ENCODE data around the gene VOPP1. TPM values are rescaled to one million over a fixed set of nuclear protein-coding genes. Genes with fewer than 3 reads are reported as not detected.

The VOPP1 gene
- total and polyA plus RNA-seq, 2 experiments from 2014 or later, result 27.5 to 86.5 TPM

- Histone ChIP-seq H3F3A (ENCODE audit: insufficient read depth) (peaks cover 4% of the 10 kb centered on the region; the same call in 1 of the 2 replicates), H3K4me2 (ENCODE audit: unreplicated experiment) (no peak overlapping the region), H3K27ac (no peak overlapping the region), H3K4me1 (ENCODE audit: insufficient read depth) (peaks cover 17% of the 10 kb centered on the region), H4K20me1 (ENCODE audit: insufficient read depth) (peaks cover 28% of the 10 kb centered on the region; the same call in 1 of the 2 replicates), H3K36me3 (ENCODE audit: low read depth) (no peaks in the 10 kb centered on the region), H3K79me2 (ENCODE audit: insufficient read depth) (peaks cover 100% of the 10 kb centered on the region), H3K27me3 (replicated peaks; ENCODE audit: insufficient read depth) (no peaks in the 10 kb centered on the region), H2AFZ (no peak overlapping the region), H3K9ac (no peak overlapping the region), H3K9me3 (ENCODE audit: low read depth) (no peaks in the 10 kb centered on the region), H3K9me2 (ENCODE audit: insufficient read depth) (no peaks in the 10 kb centered on the region), H3K4me3 (no peak overlapping the region)
- WGBS, 2 experiments (ENCODE audit: low coverage in 1 of 2, low lambda C conversion rate in 2 of 2, missing lambda C conversion rate in 2 of 2), result 93 to 97% methylated on average over 1 of the region's 1 CpG
- no peak for DNase-seq
- TF ChIP-seq EZH2 (IDR thresholded peaks at IDR 0.05; ENCODE audit: insufficient read depth, poor library complexity, severe bottlenecking) (no peak), EZH2phosphoT487 (IDR thresholded peaks at IDR 0.05; ENCODE audit: insufficient read depth, low read depth) (no peak)
- in situ Hi-C loops (cut with MboI), result no loop called here
Measured at GRCh38 chr7:55556031-55556430, 16.3 kb downstream of the VOPP1 start.

- Histone ChIP-seq H3K4me3 (no peak overlapping the region), H3K9me3 (ENCODE audit: low read depth) (no peaks in the 10 kb centered on the region), H3K9ac (no peak overlapping the region), H4K20me1 (ENCODE audit: insufficient read depth) (peaks cover 29% of the 10 kb centered on the region), H3K9me2 (ENCODE audit: insufficient read depth) (no peaks in the 10 kb centered on the region), H3K79me2 (ENCODE audit: insufficient read depth) (peaks cover 100% of the 10 kb centered on the region), H2AFZ (no peak overlapping the region), H3F3A (ENCODE audit: insufficient read depth) (peaks cover 4% of the 10 kb centered on the region; the same call in 1 of the 2 replicates), H3K27ac (no peak overlapping the region), H3K27me3 (replicated peaks; ENCODE audit: insufficient read depth) (no peaks in the 10 kb centered on the region), H3K4me2 (ENCODE audit: unreplicated experiment) (no peak overlapping the region), H3K36me3 (ENCODE audit: low read depth) (no peaks in the 10 kb centered on the region), H3K4me1 (ENCODE audit: insufficient read depth) (peaks cover 17% of the 10 kb centered on the region)
- no peak for DNase-seq
- 92 to 93% methylated on average over 7 of the region's 7 CpGs for WGBS, 2 experiments (ENCODE audit: low coverage in 1 of 2, low lambda C conversion rate in 2 of 2, missing lambda C conversion rate in 2 of 2)
- TF ChIP-seq EZH2phosphoT487 (IDR thresholded peaks at IDR 0.05; ENCODE audit: insufficient read depth, low read depth) (no peak), EZH2 (IDR thresholded peaks at IDR 0.05; ENCODE audit: insufficient read depth, poor library complexity, severe bottlenecking) (no peak)
- in situ Hi-C loops (cut with MboI), result no loop called here
Measured at GRCh38 chr7:55555160-55555559, 17.1 kb downstream of the VOPP1 start.

GRCh38 chr7:55554038-55554437 is 18.3 kb downstream of the VOPP1 start:
- Histone ChIP-seq H3K4me3 (no peak overlapping the region), H3K27me3 (replicated peaks; ENCODE audit: insufficient read depth) (no peaks in the 10 kb centered on the region), H3K79me2 (ENCODE audit: insufficient read depth) (peaks cover 100% of the 10 kb centered on the region), H3K27ac (no peak overlapping the region), H3K4me1 (ENCODE audit: insufficient read depth) (peaks cover 17% of the 10 kb centered on the region), H3K9me3 (ENCODE audit: low read depth) (no peaks in the 10 kb centered on the region), H3K9me2 (ENCODE audit: insufficient read depth) (no peaks in the 10 kb centered on the region), H2AFZ (no peak overlapping the region), H3K4me2 (ENCODE audit: unreplicated experiment) (no peak overlapping the region), H3F3A (ENCODE audit: insufficient read depth) (peaks cover 4% of the 10 kb centered on the region; the same call in 1 of the 2 replicates), H4K20me1 (ENCODE audit: insufficient read depth) (peaks cover 21% of the 10 kb centered on the region), H3K9ac (no peak overlapping the region), H3K36me3 (ENCODE audit: low read depth) (no peaks in the 10 kb centered on the region)
- in situ Hi-C loops (cut with MboI), result no loop called here
- DNase-seq, result no peak
- 100% methylated on average over 1 of the region's 1 CpG for WGBS, 2 experiments (ENCODE audit: low coverage in 1 of 2, low lambda C conversion rate in 2 of 2, missing lambda C conversion rate in 2 of 2)
- no peak for TF ChIP-seq EZH2phosphoT487 (IDR thresholded peaks at IDR 0.05; ENCODE audit: insufficient read depth, low read depth)
- TF ChIP-seq EZH2 (IDR thresholded peaks at IDR 0.05; ENCODE audit: insufficient read depth, poor library complexity, severe bottlenecking), result no peak

DNA sequence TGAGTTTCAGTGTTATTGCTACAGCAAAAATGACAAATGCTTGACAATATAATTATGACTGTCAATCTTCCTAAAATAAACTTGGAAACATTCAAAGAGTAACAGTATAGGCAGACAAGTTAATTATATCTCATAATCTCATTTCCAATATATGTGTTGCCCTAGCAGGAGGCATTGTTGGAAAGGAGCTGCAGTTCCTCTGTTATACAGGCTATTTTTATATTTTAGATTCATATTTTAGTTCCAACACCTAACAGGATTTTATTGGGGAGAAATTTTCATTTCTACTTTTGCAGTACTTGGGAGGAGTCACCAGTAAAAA is 19.3 kb downstream of the VOPP1 start:
- Histone ChIP-seq H3K27me3 (replicated peaks; ENCODE audit: insufficient read depth) (no peaks in the 10 kb centered on the region), H3K9ac (peak overlapping the region; percentile 41; the same call in 1 of the 2 replicates), H3K36me3 (ENCODE audit: low read depth) (no peaks in the 10 kb centered on the region), H3K79me2 (ENCODE audit: insufficient read depth) (peaks cover 100% of the 10 kb centered on the region), H3K4me1 (ENCODE audit: insufficient read depth) (peaks cover 17% of the 10 kb centered on the region), H2AFZ (no peak overlapping the region), H3F3A (ENCODE audit: insufficient read depth) (peaks cover 4% of the 10 kb centered on the region; the same call in 1 of the 2 replicates), H3K27ac (peak overlapping the region; percentile 61), H3K4me2 (ENCODE audit: unreplicated experiment) (peak overlapping the region; percentile 4), H3K9me3 (ENCODE audit: low read depth) (no peaks in the 10 kb centered on the region), H3K9me2 (ENCODE audit: insufficient read depth) (no peaks in the 10 kb centered on the region), H4K20me1 (ENCODE audit: insufficient read depth) (peaks cover 15% of the 10 kb centered on the region), H3K4me3 (no peak overlapping the region)
- DNase-seq, result no peak
- TF ChIP-seq EZH2phosphoT487 (IDR thresholded peaks at IDR 0.05; ENCODE audit: insufficient read depth, low read depth), result no peak
- TF ChIP-seq EZH2 (IDR thresholded peaks at IDR 0.05; ENCODE audit: insufficient read depth, poor library complexity, severe bottlenecking), result no peak
- in situ Hi-C loops (cut with MboI), result no loop called here

Measured in GM23248 (cell line).